Lower leg skin (tissue), 4 donors: ENCODE results near the gene GALT. TPM values are rescaled to one million over a fixed set of nuclear protein-coding genes. Genes with fewer than 3 reads are reported as not detected.
A peak's percentile ranks its signal among the peaks of the same experiment; 100 is the strongest.
"Not testable (repeated sequence)": the region's sequence is repeated elsewhere in the genome, so short reads cannot be mapped to it uniquely, and the experiment has no call there.

Experiments
- DNase-seq, 2 donors: peaks; one replicate each; pipeline ENCODE4 v3.0.0-alpha.2; 2019; ENCODE audit warnings: low spot score in 2 of 2
- H3K4me3 ChIP-seq: fragments of 200-600 bp; sonication (generic); 2 replicates; pipeline ENCODE4 v1.5.1; 2017; ENCODE audit warnings: mild to moderate bottlenecking, low read depth; ENCODE audit not compliant: poor library complexity, severe bottlenecking
- CTCF ChIP-seq, 3 donors: fragments of 450-650 bp; IDR thresholded peaks; one replicate each; pipeline ENCODE4 v1.5.1; 2016; ENCODE audit warnings: antibody characterized with exemption in 3 of 3, mild to moderate bottlenecking in 3 of 3, moderate library complexity in 2 of 3
- POLR2A ChIP-seq, 2 donors: fragments of 450-650 bp; IDR thresholded peaks; one replicate each; pipeline ENCODE4 v1.6.1; 2016 to 2017; ENCODE audit warnings: antibody characterized with exemption in 2 of 2, mild to moderate bottlenecking in 1 of 2, moderate library complexity in 1 of 2
- WGBS, 2 donors: methylation state at CpG; one replicate each; pipeline ENCODE4 v1.1.5; 2018; 5-methylcytosine and 5-hydroxymethylcytosine counted together
- intact Hi-C: fragments of 100-400 bp; cut with DNase I; formaldehyde crosslinking; loops from one replicate; pipeline ENCODE4 v1.15.0; 2023; ENCODE audit warnings: low total_unique reads
- total RNA-seq, 4 donors: library from RNA; depleted of rRNA; stranded (reverse); fragments of >200 nt; gene quantifications; one replicate each; pipeline ENCODE4 v1.1.0, GENCODE V29; 2016

Gene GALT
- total RNA-seq, 4 donors from 2014 or later, result 41.2 to 84.9 (median 55.5) TPM

GRCh38 chr9:34637356-34638137 lies 8.9 kb upstream of the GALT start, which contains the start of gene SIGMAR1:
TSS of gene SIGMAR1 (minus strand) at chr9:34637787. CDS start at chr9:34637697, 90 bp downstream.
- TF ChIP-seq CTCF (IDR thresholded peaks at IDR 0.05) (no peak), POLR2A (IDR thresholded peaks at IDR 0.05) (no peak)
- peak within 1 kb of the TSS; percentile 77 for H3K4me3 ChIP-seq
- peak; percentile 90 to 99 for DNase-seq
- intact Hi-C loops, result loop anchor here (10.0 kb wide), 1 partner anchor 67 kb away; no protein-coding TSS in a partner anchor
- WGBS, 2 donors, result 0 to 2% methylated on average over 11 to 58 of the region's 74 CpGs

- no peak for DNase-seq
- peak overlapping the region; percentile 77 for H3K4me3 ChIP-seq
- intact Hi-C loops, result loop anchor here (10.0 kb wide), 1 partner anchor 67 kb away; no protein-coding TSS in a partner anchor
- TF ChIP-seq POLR2A (IDR thresholded peaks at IDR 0.05), result no peak
- TF ChIP-seq CTCF (IDR thresholded peaks at IDR 0.05), result no peak
- 9 to 23% methylated on average over 5 to 7 of the region's 7 CpGs for WGBS, 2 donors
Observed at GRCh38 chr9:34638138-34638445, 8.4 kb upstream of the GALT start.

- not testable (repeated sequence) for DNase-seq, H3K4me3 ChIP-seq
- 91 to 97% methylated on average over 8 of the region's 8 CpGs for WGBS, 2 donors
- intact Hi-C loops, result loop anchor here (10.0 kb wide), 1 partner anchor 65 kb away; no protein-coding TSS in a partner anchor
Observed at GRCh38 chr9:34639322-34639721, 7.2 kb upstream of the GALT start.

GRCh38 chr9:34642679-34643078 lies 3.8 kb upstream of the GALT start:
- H3K4me3 ChIP-seq, result no peak overlapping the region
- 88 to 97% methylated on average over 1 of the region's 1 CpG for WGBS, 2 donors
- TF ChIP-seq POLR2A (IDR thresholded peaks at IDR 0.05) (no peak), CTCF (IDR thresholded peaks at IDR 0.05) (no peak)
- DNase-seq, result no peak
- intact Hi-C loops, result no loop called here

- TF ChIP-seq CTCF (IDR thresholded peaks at IDR 0.05) (no peak), POLR2A (IDR thresholded peaks at IDR 0.05) (no peak)
- no peak for DNase-seq
- intact Hi-C loops, result no loop called here
Observed at GRCh38 chr9:34644766-34645314, 1.6 kb upstream of the GALT start.

GRCh38 chr9:34647084-34647403 lies 569 bp downstream of the GALT start:
- H3K4me3 ChIP-seq, result peak overlapping the region; percentile 58
- intact Hi-C loops, result no loop called here
- TF ChIP-seq POLR2A (IDR thresholded peaks at IDR 0.05) (no peak), CTCF (IDR thresholded peaks at IDR 0.05) (no peak)
- WGBS, 2 donors, result 0 to 3% methylated on average over 5 to 8 of the region's 8 CpGs
- DNase-seq, result no peak

More at GRCh38 chr9:34644766-34645314, 1.6 kb upstream of the GALT start:
- H3K4me3 ChIP-seq, result no peak overlapping the region
